ENCODE measurements around the gene S100A8.
"Not testable (repeated sequence)": the region's sequence is repeated elsewhere in the genome, so short reads cannot be mapped to it uniquely, and the experiment has no call there.

S100A8 gene

GRCh38 chr1:153415850-153416570 lies 25.1 kb upstream of the S100A8 start, which contains the start of gene S100A7A:
TSS of gene S100A7A (plus strand) at chr1:153416520. CDS start at chr1:153418083, 1,563 bp downstream.
- DNase-seq = no peak

DNA sequence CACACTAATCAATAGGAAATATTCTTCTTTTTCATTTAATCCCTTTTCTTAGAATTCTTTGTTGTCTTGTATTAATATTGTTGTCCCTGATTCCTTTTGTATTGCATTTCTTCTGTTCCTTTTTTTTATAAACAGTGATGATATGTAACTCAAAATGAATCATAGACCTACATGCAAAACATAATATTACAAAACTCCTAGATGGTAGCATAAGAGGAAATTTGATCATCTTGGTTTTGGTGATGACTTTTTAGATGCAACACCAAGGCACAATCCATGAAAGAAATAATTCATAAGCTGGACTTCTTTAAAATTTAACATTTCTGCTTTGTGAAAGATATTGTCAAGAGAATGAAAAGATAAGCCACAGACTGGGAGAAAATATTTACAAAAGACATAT lies 23.1 kb upstream of the S100A8 start:
- not testable (repeated sequence) for DNase-seq

GRCh38 chr1:153407274-153407673 lies 16.4 kb upstream of the S100A8 start:
- DNase-seq = not testable (repeated sequence)

DNA sequence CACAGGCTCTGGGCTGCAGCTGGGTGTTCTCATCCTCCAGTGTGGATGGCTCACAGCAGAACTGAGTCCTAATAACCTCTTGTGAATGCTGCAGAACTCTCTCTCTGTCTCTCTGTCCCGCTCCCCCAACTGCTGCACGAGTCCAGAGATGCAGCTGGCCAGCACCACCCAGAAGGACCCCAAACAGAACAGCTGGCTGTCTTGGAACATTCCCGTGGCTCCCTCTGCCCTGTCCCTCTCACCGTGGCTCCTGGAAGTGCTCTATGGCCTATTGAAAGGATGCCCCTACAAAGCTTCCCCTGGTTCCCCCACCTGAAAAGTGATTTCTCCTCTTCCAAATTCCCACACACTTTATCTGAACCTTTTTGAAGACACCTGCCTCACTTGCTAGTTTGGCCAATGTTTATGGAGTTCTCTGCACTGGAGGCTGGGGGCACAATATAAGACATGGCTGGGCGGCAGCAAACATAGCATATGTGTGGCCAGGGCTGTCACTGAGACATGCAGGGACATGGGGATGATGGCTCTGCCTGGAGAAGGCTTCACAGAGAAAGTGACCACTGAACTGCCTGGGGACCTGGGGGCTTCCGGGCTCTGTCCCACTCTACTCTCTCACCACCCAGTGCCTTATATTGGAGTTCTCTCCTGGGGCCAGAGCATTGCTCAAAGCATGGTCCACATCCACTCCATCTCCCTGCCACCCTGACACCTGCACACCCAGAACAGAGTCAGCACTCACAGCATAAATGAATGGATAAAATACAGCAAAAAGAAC lies 15.1 kb upstream of the S100A8 start:
- DNase-seq = not testable (repeated sequence)

- peak in 1 of 2 experiments; percentile 12 for DNase-seq
These were observed 13.9 kb upstream of the S100A8 start for GRCh38 chr1:153404768-153405167.

GRCh38 chr1:153404086-153404635 lies 13.3 kb upstream of the S100A8 start:
- DNase-seq = no peak

DNA sequence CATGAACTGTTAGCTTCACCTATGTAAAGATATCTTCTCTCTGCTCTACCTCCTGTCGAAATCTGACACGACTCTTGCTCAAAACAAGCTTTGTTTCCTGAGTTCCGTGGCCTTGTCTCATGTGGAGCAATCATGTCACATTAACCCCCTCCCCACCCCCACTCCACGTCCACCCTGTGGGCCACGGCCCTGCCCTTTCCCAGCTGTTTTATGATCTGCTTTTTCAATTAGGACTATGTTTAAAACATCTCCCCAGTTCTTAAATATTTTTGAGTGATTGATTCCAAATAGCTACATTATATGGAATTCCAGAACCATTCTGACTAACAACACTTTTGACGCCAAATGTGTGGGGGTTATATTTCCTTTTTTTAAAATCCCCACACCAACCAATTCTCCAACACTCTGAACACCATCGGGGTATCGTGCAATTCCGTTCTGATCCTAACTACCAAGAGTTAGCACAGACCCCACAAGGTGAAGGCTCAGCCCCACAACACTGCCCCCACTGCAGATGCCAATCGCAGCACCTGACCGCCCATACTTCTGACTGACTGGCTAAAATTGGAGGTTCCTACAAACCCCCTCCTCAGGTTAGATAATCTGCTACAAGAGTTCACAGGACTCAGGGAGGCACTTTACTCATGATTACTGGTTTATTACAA lies 12.7 kb upstream of the S100A8 start:
- DNase-seq = no peak

DNA sequence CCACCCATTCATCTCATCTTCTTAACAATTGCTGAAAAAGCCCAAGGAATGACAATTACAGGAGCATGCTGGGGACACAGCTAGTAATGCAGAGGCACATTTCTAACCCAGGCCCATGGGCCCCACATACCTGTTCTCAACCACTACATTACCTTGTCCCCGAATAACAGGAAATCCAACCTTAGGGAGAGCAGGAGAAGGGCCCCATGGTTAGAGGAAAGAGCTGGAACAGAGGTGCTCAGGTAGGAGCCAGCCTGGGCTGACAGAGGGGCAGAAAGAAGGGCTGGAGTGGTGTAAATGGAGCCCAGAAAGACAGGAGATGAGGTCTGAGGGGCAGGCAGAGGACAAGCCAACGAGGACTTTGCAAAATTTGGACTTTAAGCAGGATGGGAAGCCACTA lies 11.4 kb upstream of the S100A8 start:
- DNase-seq = no peak

- no peak for DNase-seq
These were observed 10.6 kb upstream of the S100A8 start for GRCh38 chr1:153401461-153401860.

GRCh38 chr1:153400244-153400643 lies 9.4 kb upstream of the S100A8 start:
- DNase-seq = peak in 1 of 2 experiments; percentile 42

DNA sequence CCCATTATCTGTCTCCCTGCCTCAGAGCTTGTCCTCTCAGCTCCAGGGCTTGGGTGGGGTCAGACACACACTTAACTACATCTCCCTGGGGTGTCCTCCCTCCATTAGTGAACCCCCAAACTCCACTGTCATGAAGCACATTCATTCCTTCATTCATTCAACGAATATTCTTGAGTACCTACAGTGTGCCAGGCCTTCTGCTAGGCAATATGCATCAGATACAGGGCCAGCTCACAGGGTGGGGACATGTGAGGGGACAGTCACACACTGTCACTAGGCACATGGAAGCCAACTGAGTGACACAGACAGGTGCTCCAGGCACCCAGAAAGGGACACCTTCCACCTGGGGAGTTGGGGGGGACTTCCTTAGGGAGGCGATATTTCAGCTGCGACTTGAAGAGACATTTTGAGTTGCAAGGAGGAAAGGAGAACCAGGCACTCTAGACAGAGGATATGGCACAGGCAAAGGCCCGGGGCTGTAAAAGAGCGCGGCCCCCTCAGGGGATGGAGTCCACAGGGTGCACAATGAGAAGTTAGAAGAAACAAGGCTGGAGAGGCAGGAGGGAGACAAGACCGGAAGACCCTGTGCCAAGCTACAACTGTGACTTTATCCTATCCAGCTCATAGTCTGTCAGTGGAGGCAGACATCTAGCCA lies 8.7 kb upstream of the S100A8 start:
- DNase-seq = no peak

GRCh38 chr1:153397924-153398651 lies 7.2 kb upstream of the S100A8 start:
- no peak for DNase-seq

GRCh38 chr1:153397051-153397923 lies 6.4 kb upstream of the S100A8 start:
- peak; percentile 82 to 94 for DNase-seq

GRCh38 chr1:153396461-153396860 lies 5.6 kb upstream of the S100A8 start:
- no peak for DNase-seq

DNA sequence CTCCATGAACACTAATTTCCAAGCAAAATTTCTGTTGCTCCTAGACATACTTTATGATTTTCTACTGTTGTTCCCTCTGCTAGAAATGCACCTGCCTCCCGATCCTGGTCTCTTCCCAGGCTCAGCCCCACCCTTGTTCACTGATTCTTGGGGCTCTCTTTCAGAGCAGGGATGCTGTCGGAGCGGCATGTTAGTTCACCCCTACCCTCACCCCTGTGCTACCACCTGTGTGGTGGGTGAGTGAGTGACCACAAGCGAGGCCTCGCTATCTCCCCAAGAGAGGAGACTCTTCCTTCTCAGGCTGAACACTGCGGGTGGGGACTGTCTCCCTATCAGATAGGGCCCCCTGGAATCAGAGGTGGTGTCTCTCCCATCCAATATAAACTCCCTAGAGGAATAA lies 4.9 kb upstream of the S100A8 start:
- no peak for DNase-seq

GRCh38 chr1:153395136-153395685 lies 4.3 kb upstream of the S100A8 start:
- DNase-seq = no peak

DNA sequence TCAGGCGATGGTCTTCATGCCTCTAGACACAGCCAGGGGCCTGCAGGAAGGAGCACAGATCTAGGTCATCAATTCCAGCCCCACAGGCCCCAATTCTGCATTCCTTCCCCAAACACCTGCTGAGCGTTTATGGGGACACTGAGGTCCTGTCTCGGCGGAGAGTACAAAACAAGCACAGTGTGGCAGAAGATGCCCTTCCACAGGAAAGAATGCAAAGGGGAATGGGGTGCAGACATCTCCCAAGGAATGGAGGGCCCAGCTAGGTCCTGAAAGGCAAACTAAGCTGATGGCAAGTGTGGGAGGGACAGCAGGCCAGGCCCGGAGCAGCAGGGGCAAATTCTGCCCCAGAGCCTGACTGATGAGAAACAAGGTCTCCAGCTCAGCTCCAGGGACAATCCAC lies 3.5 kb upstream of the S100A8 start:
- no peak for DNase-seq

DNA sequence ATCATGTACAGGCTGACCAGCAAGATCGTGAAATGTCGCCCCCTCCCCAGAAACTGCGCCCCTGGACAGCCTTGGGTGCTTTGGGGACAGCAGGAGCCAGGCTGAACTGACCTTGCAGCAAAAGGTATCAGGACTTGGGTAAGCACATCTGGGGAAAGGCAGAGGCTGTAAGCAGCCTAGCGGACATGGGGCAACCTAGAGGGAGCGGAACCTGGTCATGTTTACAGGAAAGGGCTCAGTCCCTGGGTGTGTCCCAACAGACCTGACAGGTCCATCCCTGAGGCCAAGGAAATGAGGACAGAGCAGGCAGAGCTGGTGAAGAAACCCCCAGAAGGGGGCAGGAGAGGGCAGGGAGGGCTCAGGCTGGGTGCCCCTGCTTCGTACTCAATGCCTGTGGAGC lies 3.1 kb upstream of the S100A8 start:
- peak in 1 of 2 experiments; percentile 12 for DNase-seq

DNA sequence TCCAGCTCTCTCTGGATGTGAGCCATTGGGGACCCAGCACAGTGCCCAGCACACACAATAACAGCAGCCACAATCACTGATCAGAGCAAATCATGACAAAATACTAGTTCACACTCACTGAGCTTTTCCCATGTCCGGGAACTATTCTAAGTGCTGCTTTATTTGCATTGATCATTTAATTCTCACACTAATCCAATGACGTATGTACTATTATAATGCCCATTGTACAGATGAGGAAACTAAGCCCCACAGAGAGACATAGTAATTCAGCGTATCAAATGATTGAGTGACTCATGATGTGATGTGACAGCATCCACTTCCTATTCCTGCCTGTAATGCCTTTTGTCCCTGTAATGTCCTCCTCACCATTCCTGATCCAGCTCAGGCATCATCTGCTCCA lies 1.9 kb upstream of the S100A8 start:
- no peak for DNase-seq

- DNase-seq = no peak
These were observed 1.4 kb upstream of the S100A8 start for GRCh38 chr1:153392258-153392657.
